Activated B cell treated with CpG ODN at 0.5 μM for 24 hours (primary cell): Measurements from ENCODE around the gene MCRIP2. TPM values are rescaled to one million over a fixed set of nuclear protein-coding genes. Genes with fewer than 3 reads are reported as not detected.

Source experiments
- ATAC-seq: fragments of 200-7000 bp; cut with Tn5 transposase; one replicate; pipeline ENCODE4 v1.10.0; 2021; ENCODE audit warnings: low read depth, mild to moderate bottlenecking, moderate library complexity
- CTCF ChIA-PET: fragments of 350-600 bp; sonication (Branson Sonifier 250); formaldehyde crosslinking; loops from one replicate; lab custom pipeline; 2021; ENCODE audit warnings: antibody characterized with exemption; lab: Charles Lee
- POLR2A ChIA-PET: fragments of 350-600 bp; sonication (Branson Sonifier 250); formaldehyde crosslinking; loops from one replicate; lab custom pipeline; 2021; ENCODE audit warnings: antibody characterized with exemption; lab: Charles Lee
- DNase-seq: peaks from one replicate; pipeline ENCODE4 v3.0.0; 2022
- H3K27ac Mint-ChIP-seq: one replicate; pipeline ENCODE4 v1.8.0; 2020; ENCODE audit warnings: mixed read lengths
- H3K27me3 Mint-ChIP-seq: one replicate; pipeline ENCODE4 v1.8.0; 2021; ENCODE audit warnings: mixed read lengths
- H3K36me3 Mint-ChIP-seq: one replicate; pipeline ENCODE4 v1.8.0; 2021; ENCODE audit warnings: low read depth, mixed read lengths
- H3K4me1 Mint-ChIP-seq: one replicate; pipeline ENCODE4 v1.8.0; 2021; ENCODE audit warnings: mixed read lengths
- H3K4me3 Mint-ChIP-seq: one replicate; pipeline ENCODE4 v1.8.0; 2020; ENCODE audit warnings: mild to moderate bottlenecking, mixed read lengths
- H3K9me3 Mint-ChIP-seq: one replicate; pipeline ENCODE4 v1.8.0; 2020; ENCODE audit warnings: mixed read lengths
- CTCF ChIP-seq: fragments of 200-600 bp; IDR thresholded peaks from one replicate; pipeline ENCODE4 v1.8.0; 2022; ENCODE audit warnings: antibody characterized with exemption, mild to moderate bottlenecking
- intact Hi-C: fragments of 100-400 bp; cut with micrococcal nuclease; formaldehyde crosslinking; loops from one replicate; pipeline ENCODE4 v1.15.1; 2024
- total RNA-seq: library from RNA; stranded (reverse); gene quantifications from 2 replicates; pipeline ENCODE4 v1.2.3, GENCODE V29; 2022

MCRIP2 gene
- total RNA-seq, 1 donor from 2014 or later = 38.9 TPM

GRCh38 chr16:621526-622105 lies 20.0 kb upstream of the MCRIP2 start:
- POLR2A ChIA-PET = interaction anchor here (0.5 kb wide), 1 partner anchor 803 kb away, joined by 7 read pairs; no protein-coding TSS in a partner anchor
- intact Hi-C loops = no loop called here
- Mint-ChIP-seq H3K27me3 (no peaks in the 10 kb centered on the region), H3K4me3 (no peak overlapping the region), H3K4me1 (no peaks in the 10 kb centered on the region), H3K36me3 (peaks cover 8% of the 10 kb centered on the region), H3K9me3 (no peaks in the 10 kb centered on the region), H3K27ac (no peak overlapping the region)
- DNase-seq = no peak
- CTCF ChIA-PET = no interaction called here
- no peak for ATAC-seq
- TF ChIP-seq CTCF = no peak

GRCh38 chr16:622920-623280 lies 18.7 kb upstream of the MCRIP2 start:
- TF ChIP-seq CTCF = no peak
- CTCF ChIA-PET = no interaction called here
- POLR2A ChIA-PET = no interaction called here
- intact Hi-C loops = no loop called here
- H3K27me3 Mint-ChIP-seq = no peaks in the 10 kb centered on the region
- ATAC-seq (no peak), DNase-seq (no peak)
- no peak overlapping the region for H3K27ac Mint-ChIP-seq
- peaks cover 16% of the 10 kb centered on the region for H3K36me3 Mint-ChIP-seq
- H3K4me1 Mint-ChIP-seq = no peaks in the 10 kb centered on the region
- no peak overlapping the region for H3K4me3 Mint-ChIP-seq
- no peaks in the 10 kb centered on the region for H3K9me3 Mint-ChIP-seq

- no peak overlapping the region for H3K27ac Mint-ChIP-seq
- peaks cover 22% of the 10 kb centered on the region for H3K36me3 Mint-ChIP-seq
- no peak for TF ChIP-seq CTCF
- no peaks in the 10 kb centered on the region for H3K27me3 Mint-ChIP-seq
- ChIA-PET CTCF (no interaction called here), POLR2A (no interaction called here)
- no peaks in the 10 kb centered on the region for H3K9me3 Mint-ChIP-seq
- H3K4me1 Mint-ChIP-seq = no peaks in the 10 kb centered on the region
- intact Hi-C loops = no loop called here
- no peak for ATAC-seq
- no peak for DNase-seq
- no peak overlapping the region for H3K4me3 Mint-ChIP-seq
Observed at GRCh38 chr16:624526-625070, 17.0 kb upstream of the MCRIP2 start.

- TF ChIP-seq CTCF = no peak
- Mint-ChIP-seq H3K4me3 (no peak overlapping the region), H3K4me1 (no peaks in the 10 kb centered on the region), H3K36me3 (peaks cover 22% of the 10 kb centered on the region), H3K27ac (no peak overlapping the region), H3K9me3 (no peaks in the 10 kb centered on the region), H3K27me3 (no peaks in the 10 kb centered on the region)
- no peak for ATAC-seq
- intact Hi-C loops = no loop called here
- ChIA-PET CTCF (no interaction called here), POLR2A (no interaction called here)
- DNase-seq = no peak
Observed at GRCh38 chr16:625117-625976, 16.3 kb upstream of the MCRIP2 start.
